Astrocyte of the spinal cord (primary cell): Measurements from ENCODE around the gene AP2B1.

Experiments used
- DNase-seq: peaks from one replicate; pipeline ENCODE4 v3.0.0; 2011; ENCODE audit warnings: low read depth, low spot score
- H3K4me3 ChIP-seq: 2 replicates; pipeline ENCODE4 v1.5.1; 2011; ENCODE audit warnings: low read depth, mild to moderate bottlenecking, low read length, moderate library complexity
- in situ Hi-C: cut with HindIII; loops from 2 replicates; pipeline ENCODE4 v1.10.0; 2017; ENCODE audit warnings: low sequenced_read_pairs
- TF ChIP-seq, protein P1 (sequence below): IDR thresholded peaks from 2 replicates; pipeline ENCODE4 v1.5.1; 2012; ENCODE audit warnings: low read depth, mild to moderate bottlenecking, low read length, inconsistent platforms

The AP2B1 gene

GRCh38 chr17:35665662-35666061 is 78.5 kb downstream of the AP2B1 start:
- DNase-seq, result no peak
- TF ChIP-seq, protein P1, sequence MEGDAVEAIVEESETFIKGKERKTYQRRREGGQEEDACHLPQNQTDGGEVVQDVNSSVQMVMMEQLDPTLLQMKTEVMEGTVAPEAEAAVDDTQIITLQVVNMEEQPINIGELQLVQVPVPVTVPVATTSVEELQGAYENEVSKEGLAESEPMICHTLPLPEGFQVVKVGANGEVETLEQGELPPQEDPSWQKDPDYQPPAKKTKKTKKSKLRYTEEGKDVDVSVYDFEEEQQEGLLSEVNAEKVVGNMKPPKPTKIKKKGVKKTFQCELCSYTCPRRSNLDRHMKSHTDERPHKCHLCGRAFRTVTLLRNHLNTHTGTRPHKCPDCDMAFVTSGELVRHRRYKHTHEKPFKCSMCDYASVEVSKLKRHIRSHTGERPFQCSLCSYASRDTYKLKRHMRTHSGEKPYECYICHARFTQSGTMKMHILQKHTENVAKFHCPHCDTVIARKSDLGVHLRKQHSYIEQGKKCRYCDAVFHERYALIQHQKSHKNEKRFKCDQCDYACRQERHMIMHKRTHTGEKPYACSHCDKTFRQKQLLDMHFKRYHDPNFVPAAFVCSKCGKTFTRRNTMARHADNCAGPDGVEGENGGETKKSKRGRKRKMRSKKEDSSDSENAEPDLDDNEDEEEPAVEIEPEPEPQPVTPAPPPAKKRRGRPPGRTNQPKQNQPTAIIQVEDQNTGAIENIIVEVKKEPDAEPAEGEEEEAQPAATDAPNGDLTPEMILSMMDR, result no peak
- no peak overlapping the region for H3K4me3 ChIP-seq
- in situ Hi-C loops, result no loop called here

DNA sequence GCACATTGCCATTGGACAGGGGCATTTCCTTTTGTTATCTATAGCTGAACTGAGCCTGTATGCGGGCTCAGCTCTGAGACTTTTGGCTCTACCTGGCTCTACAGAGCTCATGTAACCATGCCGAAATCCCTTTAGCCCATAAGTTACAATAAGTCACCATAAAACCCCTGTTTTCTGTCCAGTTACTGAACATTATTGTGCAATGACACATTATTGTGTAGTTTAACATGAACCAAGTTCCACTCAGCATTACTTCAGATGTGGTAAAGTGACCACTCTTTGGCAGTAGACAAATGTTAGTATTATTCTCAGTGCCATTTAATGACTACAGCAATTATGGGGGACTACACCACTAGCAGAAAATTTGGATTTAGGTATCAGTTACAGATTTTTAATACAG is 78.9 kb downstream of the AP2B1 start:
- no peak for DNase-seq
- TF ChIP-seq, protein P1, result no peak
- in situ Hi-C loops, result no loop called here

GRCh38 chr17:35666967-35667532 is 79.9 kb downstream of the AP2B1 start:
- no peak overlapping the region for H3K4me3 ChIP-seq
- DNase-seq, result no peak
- TF ChIP-seq, protein P1, result no peak
- in situ Hi-C loops, result no loop called here

More for the DNA sequence above, 78.9 kb downstream of the AP2B1 start:
- H3K4me3 ChIP-seq, result no peak overlapping the region

GRCh38 chr17:35668802-35669201 is 81.7 kb downstream of the AP2B1 start:
- DNase-seq, result no peak
- no peak overlapping the region for H3K4me3 ChIP-seq
- TF ChIP-seq, protein P1, result no peak
- in situ Hi-C loops, result no loop called here

DNA sequence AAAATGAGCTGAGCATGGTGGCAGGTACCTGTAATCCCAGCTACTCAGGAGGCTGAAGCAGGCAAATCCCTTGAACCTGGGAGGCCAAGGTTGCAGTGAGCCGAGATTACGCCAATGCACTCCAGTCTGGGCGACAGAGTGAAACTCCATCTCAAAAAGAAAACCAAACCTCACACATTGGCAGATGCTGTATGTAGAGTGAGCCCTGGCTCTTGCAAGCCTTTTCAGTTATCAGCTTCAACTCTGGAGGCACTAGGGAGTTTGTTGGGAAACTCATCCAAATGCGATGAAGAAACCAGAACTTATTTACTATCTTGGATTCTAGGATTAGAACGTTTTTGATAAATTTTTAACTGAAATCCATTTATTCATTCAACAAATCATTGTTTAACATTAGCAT is 87.4 kb downstream of the AP2B1 start:
- TF ChIP-seq, protein P1, result no peak
- DNase-seq, result no peak
- no peak overlapping the region for H3K4me3 ChIP-seq
- in situ Hi-C loops, result no loop called here

DNA sequence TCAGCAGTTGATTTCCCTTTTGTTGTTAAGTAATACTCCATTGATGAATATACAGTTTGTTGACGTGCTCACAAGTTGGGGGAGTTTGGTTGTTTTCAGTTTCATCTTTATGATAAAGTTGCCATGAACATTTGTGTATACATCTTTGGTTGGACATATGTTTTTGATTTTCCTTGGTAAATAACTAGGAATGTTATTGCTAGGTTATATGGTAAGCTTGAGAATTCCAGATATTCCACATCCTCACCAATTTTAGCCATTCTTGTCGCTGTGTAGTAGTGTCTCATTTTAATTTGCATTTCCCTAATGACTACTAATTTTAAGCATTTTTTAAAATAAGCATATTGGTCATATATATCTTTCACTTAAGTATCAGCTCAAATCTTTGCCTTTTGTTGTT is 89.3 kb downstream of the AP2B1 start:
- DNase-seq, result no peak
- in situ Hi-C loops, result no loop called here
- no peak overlapping the region for H3K4me3 ChIP-seq
- TF ChIP-seq, protein P1, result no peak
